ENCODE results near the gene TXK.

The TXK gene

GRCh38 chr4:48068182-48068581, 65.9 kb downstream of the TXK start:
- Histone ChIP-seq H3K4me3 (ENCODE audit: low read depth in 1 of 2, low read length in 2 of 2) (no peak overlapping the region), H3K27me3 (ENCODE audit: control insufficient read depth in 1 of 2, insufficient read depth in 2 of 2, low read length in 2 of 2) (no peaks in the 10 kb centered on the region), H3K9me3 (ENCODE audit: control insufficient read depth in 1 of 2, low read length in 2 of 2) (no peaks in the 10 kb centered on the region), H3K36me3 (ENCODE audit: control insufficient read depth in 1 of 2, insufficient read depth in 2 of 2, low read length in 2 of 2) (no peaks in the 10 kb centered on the region), H3K27ac (ENCODE audit: low read depth, low read length) (no peak overlapping the region), H3K4me1 (ENCODE audit: control insufficient read depth in 1 of 2, insufficient read depth in 2 of 2, low read length in 2 of 2) (no peaks in the 10 kb centered on the region), H3K9ac (ENCODE audit: low read depth in 1 of 2, low read length in 2 of 2) (no peak overlapping the region)

- no peaks in the 10 kb centered on the region for H3K27me3 ChIP-seq (ENCODE audit: control insufficient read depth in 1 of 2, insufficient read depth in 2 of 2, low read length in 2 of 2)
- H3K4me3 ChIP-seq (ENCODE audit: low read depth in 1 of 2, low read length in 2 of 2): no peak overlapping the region
- no peak overlapping the region for H3K9ac ChIP-seq (ENCODE audit: low read depth in 1 of 2, low read length in 2 of 2)
- H3K9me3 ChIP-seq (ENCODE audit: control insufficient read depth in 1 of 2, low read length in 2 of 2): no peaks in the 10 kb centered on the region
- no peaks in the 10 kb centered on the region for H3K4me1 ChIP-seq (ENCODE audit: control insufficient read depth in 1 of 2, insufficient read depth in 2 of 2, low read length in 2 of 2)
- H3K36me3 ChIP-seq (ENCODE audit: control insufficient read depth in 1 of 2, insufficient read depth in 2 of 2, low read length in 2 of 2): no peaks in the 10 kb centered on the region
- no peak overlapping the region for H3K27ac ChIP-seq (ENCODE audit: low read depth, low read length)
Measured at GRCh38 chr4:48067536-48067935, 66.5 kb downstream of the TXK start.

- Histone ChIP-seq H3K4me1 (ENCODE audit: control insufficient read depth in 1 of 2, insufficient read depth in 2 of 2, low read length in 2 of 2) (no peaks in the 10 kb centered on the region), H3K36me3 (ENCODE audit: control insufficient read depth in 1 of 2, insufficient read depth in 2 of 2, low read length in 2 of 2) (no peaks in the 10 kb centered on the region), H3K9ac (ENCODE audit: low read depth in 1 of 2, low read length in 2 of 2) (no peak overlapping the region), H3K27me3 (ENCODE audit: control insufficient read depth in 1 of 2, insufficient read depth in 2 of 2, low read length in 2 of 2) (no peaks in the 10 kb centered on the region), H3K27ac (ENCODE audit: low read depth, low read length) (no peak overlapping the region), H3K4me3 (ENCODE audit: low read depth in 1 of 2, low read length in 2 of 2) (no peak overlapping the region), H3K9me3 (ENCODE audit: control insufficient read depth in 1 of 2, low read length in 2 of 2) (no peaks in the 10 kb centered on the region)
Measured at GRCh38 chr4:48065587-48066052, 68.4 kb downstream of the TXK start.

- Histone ChIP-seq H3K9ac (ENCODE audit: low read depth in 1 of 2, low read length in 2 of 2) (no peak overlapping the region), H3K27ac (ENCODE audit: low read depth, low read length) (no peak overlapping the region)
Measured at GRCh38 chr4:48064349-48064748, 69.7 kb downstream of the TXK start.

GRCh38 chr4:48058617-48059530, 75.2 kb downstream of the TXK start:
- Histone ChIP-seq H3K36me3 (ENCODE audit: control insufficient read depth in 1 of 2, insufficient read depth in 2 of 2, low read length in 2 of 2) (no peaks in the 10 kb centered on the region), H3K27ac (ENCODE audit: low read depth, low read length) (no peak overlapping the region), H3K4me3 (ENCODE audit: low read depth in 1 of 2, low read length in 2 of 2) (no peak overlapping the region), H3K9me3 (ENCODE audit: control insufficient read depth in 1 of 2, low read length in 2 of 2) (no peaks in the 10 kb centered on the region), H3K27me3 (ENCODE audit: control insufficient read depth in 1 of 2, insufficient read depth in 2 of 2, low read length in 2 of 2) (no peaks in the 10 kb centered on the region), H3K4me1 (ENCODE audit: control insufficient read depth in 1 of 2, insufficient read depth in 2 of 2, low read length in 2 of 2) (no peaks in the 10 kb centered on the region), H3K9ac (ENCODE audit: low read depth in 1 of 2, low read length in 2 of 2) (no peak overlapping the region)

More at GRCh38 chr4:48064349-48064748, 69.7 kb downstream of the TXK start:
- no peaks in the 10 kb centered on the region for H3K27me3 ChIP-seq (ENCODE audit: control insufficient read depth in 1 of 2, insufficient read depth in 2 of 2, low read length in 2 of 2)
- no peaks in the 10 kb centered on the region for H3K9me3 ChIP-seq (ENCODE audit: control insufficient read depth in 1 of 2, low read length in 2 of 2)
- H3K4me3 ChIP-seq (ENCODE audit: low read depth in 1 of 2, low read length in 2 of 2): no peak overlapping the region
- H3K36me3 ChIP-seq (ENCODE audit: control insufficient read depth in 1 of 2, insufficient read depth in 2 of 2, low read length in 2 of 2): no peaks in the 10 kb centered on the region
- no peaks in the 10 kb centered on the region for H3K4me1 ChIP-seq (ENCODE audit: control insufficient read depth in 1 of 2, insufficient read depth in 2 of 2, low read length in 2 of 2)

GRCh38 chr4:48051078-48051477, 83.0 kb downstream of the TXK start:
- H3K27me3 ChIP-seq (ENCODE audit: control insufficient read depth in 1 of 2, insufficient read depth in 2 of 2, low read length in 2 of 2): peaks cover 3 to 6% of the 10 kb centered on the region in 2 donors
- H3K9ac ChIP-seq (ENCODE audit: low read depth in 1 of 2, low read length in 2 of 2): no peak overlapping the region
- peaks cover 14 to 19% of the 10 kb centered on the region in 2 donors for H3K4me1 ChIP-seq (ENCODE audit: control insufficient read depth in 1 of 2, insufficient read depth in 2 of 2, low read length in 2 of 2)
- no peak overlapping the region for H3K4me3 ChIP-seq (ENCODE audit: low read depth in 1 of 2, low read length in 2 of 2)
- no peaks in the 10 kb centered on the region for H3K9me3 ChIP-seq (ENCODE audit: control insufficient read depth in 1 of 2, low read length in 2 of 2)
- no peaks in the 10 kb centered on the region for H3K36me3 ChIP-seq (ENCODE audit: control insufficient read depth in 1 of 2, insufficient read depth in 2 of 2, low read length in 2 of 2)
- H3K27ac ChIP-seq (ENCODE audit: low read depth, low read length): no peak overlapping the region

GRCh38 chr4:48049483-48049882, 84.6 kb downstream of the TXK start:
- peaks cover 3 to 8% of the 10 kb centered on the region in 2 donors for H3K27me3 ChIP-seq (ENCODE audit: control insufficient read depth in 1 of 2, insufficient read depth in 2 of 2, low read length in 2 of 2)
- no peak overlapping the region for H3K9ac ChIP-seq (ENCODE audit: low read depth in 1 of 2, low read length in 2 of 2)
- peaks cover 14 to 19% of the 10 kb centered on the region in 2 donors for H3K4me1 ChIP-seq (ENCODE audit: control insufficient read depth in 1 of 2, insufficient read depth in 2 of 2, low read length in 2 of 2)
- no peak overlapping the region for H3K4me3 ChIP-seq (ENCODE audit: low read depth in 1 of 2, low read length in 2 of 2)
- no peak overlapping the region for H3K27ac ChIP-seq (ENCODE audit: low read depth, low read length)
- H3K9me3 ChIP-seq (ENCODE audit: control insufficient read depth in 1 of 2, low read length in 2 of 2): no peaks in the 10 kb centered on the region
- H3K36me3 ChIP-seq (ENCODE audit: control insufficient read depth in 1 of 2, insufficient read depth in 2 of 2, low read length in 2 of 2): no peaks in the 10 kb centered on the region

- peaks cover 16 to 22% of the 10 kb centered on the region in 2 donors for H3K4me1 ChIP-seq (ENCODE audit: control insufficient read depth in 1 of 2, insufficient read depth in 2 of 2, low read length in 2 of 2)
- H3K27me3 ChIP-seq (ENCODE audit: control insufficient read depth in 1 of 2, insufficient read depth in 2 of 2, low read length in 2 of 2): peaks cover 3 to 8% of the 10 kb centered on the region in 2 donors
- H3K36me3 ChIP-seq (ENCODE audit: control insufficient read depth in 1 of 2, insufficient read depth in 2 of 2, low read length in 2 of 2): no peaks in the 10 kb centered on the region
- peak overlapping the region in 1 of 2 donors; percentile 19 for H3K9ac ChIP-seq (ENCODE audit: low read depth in 1 of 2, low read length in 2 of 2)
- H3K4me3 ChIP-seq (ENCODE audit: low read depth in 1 of 2, low read length in 2 of 2): peak overlapping the region; percentile 19 to 52
- H3K9me3 ChIP-seq (ENCODE audit: control insufficient read depth in 1 of 2, low read length in 2 of 2): no peaks in the 10 kb centered on the region
- H3K27ac ChIP-seq (ENCODE audit: low read depth, low read length): no peak overlapping the region
Measured at GRCh38 chr4:48047896-48048295, 86.2 kb downstream of the TXK start.

GRCh38 chr4:48047421-48047844, 86.6 kb downstream of the TXK start:
- Histone ChIP-seq H3K9me3 (ENCODE audit: control insufficient read depth in 1 of 2, low read length in 2 of 2) (no peaks in the 10 kb centered on the region), H3K27ac (ENCODE audit: low read depth, low read length) (no peak overlapping the region), H3K4me3 (ENCODE audit: low read depth in 1 of 2, low read length in 2 of 2) (peak overlapping the region; percentile 19 to 52), H3K36me3 (ENCODE audit: control insufficient read depth in 1 of 2, insufficient read depth in 2 of 2, low read length in 2 of 2) (no peaks in the 10 kb centered on the region), H3K27me3 (ENCODE audit: control insufficient read depth in 1 of 2, insufficient read depth in 2 of 2, low read length in 2 of 2) (peaks cover 3 to 8% of the 10 kb centered on the region in 2 donors), H3K9ac (ENCODE audit: low read depth in 1 of 2, low read length in 2 of 2) (peak overlapping the region in 1 of 2 donors; percentile 19), H3K4me1 (ENCODE audit: control insufficient read depth in 1 of 2, insufficient read depth in 2 of 2, low read length in 2 of 2) (peaks cover 21 to 27% of the 10 kb centered on the region in 2 donors)

GRCh38 chr4:48046059-48046458, 88.0 kb downstream of the TXK start:
- no peak overlapping the region for H3K4me3 ChIP-seq (ENCODE audit: low read depth in 1 of 2, low read length in 2 of 2)
- H3K36me3 ChIP-seq (ENCODE audit: control insufficient read depth in 1 of 2, insufficient read depth in 2 of 2, low read length in 2 of 2): no peaks in the 10 kb centered on the region
- no peaks in the 10 kb centered on the region for H3K9me3 ChIP-seq (ENCODE audit: control insufficient read depth in 1 of 2, low read length in 2 of 2)
- H3K9ac ChIP-seq (ENCODE audit: low read depth in 1 of 2, low read length in 2 of 2): no peak overlapping the region
- no peak overlapping the region for H3K27ac ChIP-seq (ENCODE audit: low read depth, low read length)
- peaks cover 3 to 8% of the 10 kb centered on the region in 2 donors for H3K27me3 ChIP-seq (ENCODE audit: control insufficient read depth in 1 of 2, insufficient read depth in 2 of 2, low read length in 2 of 2)
- peaks cover 24 to 27% of the 10 kb centered on the region in 2 donors for H3K4me1 ChIP-seq (ENCODE audit: control insufficient read depth in 1 of 2, insufficient read depth in 2 of 2, low read length in 2 of 2)
